Endothelial cell of umbilical vein (primary cell): ENCODE results near the gene BTBD2.

Experiments used
- EZH2 ChIP-seq: IDR thresholded peaks from 2 replicates; pipeline ENCODE4 v1.6.1; 2012; ENCODE audit warnings: borderline replicate concordance, low read depth, mild to moderate bottlenecking, moderate library complexity, low read length, inconsistent platforms; ENCODE audit not compliant: severe bottlenecking
- FOS ChIP-seq: IDR thresholded peaks from 2 replicates; pipeline ENCODE4 v1.6.1; 2011; ENCODE audit warnings: mild to moderate bottlenecking, low read length, moderate library complexity, borderline replicate concordance; ENCODE audit not compliant: insufficient read depth
- GATA2 ChIP-seq: IDR thresholded peaks from 2 replicates; pipeline ENCODE4 v1.7.0; 2011; ENCODE audit warnings: low read depth, mild to moderate bottlenecking, moderate library complexity, mixed read lengths, low read length; ENCODE audit not compliant: insufficient read length, insufficient read depth
- JUN ChIP-seq: IDR thresholded peaks from 2 replicates; pipeline ENCODE4 v1.6.1; 2011; ENCODE audit warnings: borderline replicate concordance, low read depth; ENCODE audit not compliant: insufficient read length, insufficient read depth
- MAX ChIP-seq: IDR thresholded peaks from 2 replicates; pipeline ENCODE4 v1.6.1; 2011; ENCODE audit not compliant: insufficient read depth, insufficient read length
- MYC ChIP-seq: IDR thresholded peaks from one replicate; pipeline ENCODE4 v1.6.1; 2011; ENCODE audit warnings: mild to moderate bottlenecking, low read depth, low read length
- POLR2A ChIP-seq: IDR thresholded peaks from 2 replicates; pipeline ENCODE4 v1.6.1; 2012; ENCODE audit warnings: low read depth, mild to moderate bottlenecking, control low read depth, low read length
- POLR2AphosphoS5 ChIP-seq: IDR thresholded peaks from 2 replicates; pipeline ENCODE4 v1.6.1; 2012; ENCODE audit warnings: low read depth, mild to moderate bottlenecking, control low read depth, low read length, moderate library complexity; ENCODE audit not compliant: insufficient read depth
- TF ChIP-seq, protein P1 (sequence below), 2 donors: IDR thresholded peaks; 1 replicate in 1 of 2; 2 replicates in 1 of 2; pipeline ENCODE4 v1.5.1; 2011; ENCODE audit warnings: low read length in 2 of 2, mild to moderate bottlenecking in 2 of 2, moderate library complexity in 2 of 2, control low read depth in 1 of 2, inconsistent platforms in 1 of 2, low read depth in 1 of 2; ENCODE audit not compliant: insufficient read depth in 1 of 2; ENCODE audit errors: extremely low read depth in 1 of 2

GRCh38 chr19:1979017-1979416 is 36.5 kb downstream of the BTBD2 start:
- TF ChIP-seq, protein P1, sequence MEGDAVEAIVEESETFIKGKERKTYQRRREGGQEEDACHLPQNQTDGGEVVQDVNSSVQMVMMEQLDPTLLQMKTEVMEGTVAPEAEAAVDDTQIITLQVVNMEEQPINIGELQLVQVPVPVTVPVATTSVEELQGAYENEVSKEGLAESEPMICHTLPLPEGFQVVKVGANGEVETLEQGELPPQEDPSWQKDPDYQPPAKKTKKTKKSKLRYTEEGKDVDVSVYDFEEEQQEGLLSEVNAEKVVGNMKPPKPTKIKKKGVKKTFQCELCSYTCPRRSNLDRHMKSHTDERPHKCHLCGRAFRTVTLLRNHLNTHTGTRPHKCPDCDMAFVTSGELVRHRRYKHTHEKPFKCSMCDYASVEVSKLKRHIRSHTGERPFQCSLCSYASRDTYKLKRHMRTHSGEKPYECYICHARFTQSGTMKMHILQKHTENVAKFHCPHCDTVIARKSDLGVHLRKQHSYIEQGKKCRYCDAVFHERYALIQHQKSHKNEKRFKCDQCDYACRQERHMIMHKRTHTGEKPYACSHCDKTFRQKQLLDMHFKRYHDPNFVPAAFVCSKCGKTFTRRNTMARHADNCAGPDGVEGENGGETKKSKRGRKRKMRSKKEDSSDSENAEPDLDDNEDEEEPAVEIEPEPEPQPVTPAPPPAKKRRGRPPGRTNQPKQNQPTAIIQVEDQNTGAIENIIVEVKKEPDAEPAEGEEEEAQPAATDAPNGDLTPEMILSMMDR (IDR thresholded peaks at IDR 0.05; ENCODE audit: extremely low read depth in 1 of 2, insufficient read depth in 1 of 2, low read depth in 1 of 2, low read length in 2 of 2) = no peak
- TF ChIP-seq POLR2A = no peak
- TF ChIP-seq MAX = no peak
- TF ChIP-seq EZH2 = no peak
- no peak for TF ChIP-seq JUN
- no peak for TF ChIP-seq POLR2AphosphoS5
- TF ChIP-seq MYC = no peak
- no peak for TF ChIP-seq FOS
- no peak for TF ChIP-seq GATA2
